Sciatic nerve (tissue), 2 donors: ENCODE results near the gene FAM120A. TPM values are rescaled to one million over a fixed set of nuclear protein-coding genes. Genes with fewer than 3 reads are reported as not detected.

Source experiments
- ATAC-seq: fragments of 200-7000 bp; cut with Tn5 transposase; one replicate; pipeline ENCODE4 v1.9.1; 2020; ENCODE audit warnings: mild to moderate bottlenecking, moderate library complexity
- DNase-seq: peaks from one replicate; pipeline ENCODE4 v3.0.0-alpha.2; 2020; ENCODE audit warnings: low spot score
- intact Hi-C: fragments of 100-400 bp; cut with DNase I; formaldehyde crosslinking; loops from one replicate; pipeline ENCODE4 v1.14.2; 2022
- total RNA-seq: library from RNA; stranded (reverse); fragmentation: NEBNext Ultra II Directional; extraction: Animal tissue kit (Norgen Biotek cat#: 25700); gene quantifications from one replicate; pipeline ENCODE4 v1.2.1, GENCODE V29; 2021
- donor health status: DM: no; HTN: no; CAD: no.
- donor health status: DM: no; HTN: no; CAD: no.

FAM120A gene
- total RNA-seq, 1 donor from 2014 or later: 74.1 TPM

- ATAC-seq (no peak), DNase-seq (peak; percentile 42)
- intact Hi-C loops: loop anchor here (2.0 kb wide), 1 partner anchor 41 kb away; no protein-coding TSS in a partner anchor
These were observed 146.6 kb downstream of the FAM120A start for GRCh38 chr9:93597871-93598646.

DNA sequence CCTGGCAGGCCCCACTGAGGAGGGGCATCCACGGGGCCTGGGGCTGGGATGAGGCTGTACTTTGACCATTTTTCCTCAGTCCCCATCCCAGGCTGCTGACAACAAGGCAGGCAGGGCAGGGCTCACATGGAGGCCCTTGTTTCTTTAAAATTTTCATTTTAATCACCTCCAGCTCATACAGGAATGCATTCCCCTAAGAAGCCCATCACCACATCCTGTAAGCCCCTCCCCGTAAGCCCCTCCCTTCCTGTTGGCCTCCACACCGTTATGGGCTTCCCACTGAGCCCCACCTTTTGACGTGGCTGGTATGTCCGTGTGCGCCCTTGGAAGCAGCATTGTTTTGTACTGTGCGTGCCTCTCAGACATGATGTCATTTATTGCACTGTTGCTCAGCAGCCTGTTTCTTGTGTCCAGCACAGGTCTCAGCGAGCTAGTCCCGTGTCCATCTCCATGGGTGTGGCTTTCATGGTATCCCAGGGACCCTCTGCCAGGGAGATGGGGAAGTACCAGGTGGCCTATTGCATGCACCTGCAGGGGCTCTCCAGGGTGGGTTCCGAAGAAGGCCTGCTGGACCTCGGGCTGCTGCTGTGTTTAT, 147.3 kb downstream of the FAM120A start:
- peak; percentile 48 for DNase-seq
- intact Hi-C loops: no loop called here
- ATAC-seq: peak; percentile 81

GRCh38 chr9:93599571-93600403, 148.3 kb downstream of the FAM120A start:
- no peak for ATAC-seq
- no peak for DNase-seq
- intact Hi-C loops: no loop called here

DNA sequence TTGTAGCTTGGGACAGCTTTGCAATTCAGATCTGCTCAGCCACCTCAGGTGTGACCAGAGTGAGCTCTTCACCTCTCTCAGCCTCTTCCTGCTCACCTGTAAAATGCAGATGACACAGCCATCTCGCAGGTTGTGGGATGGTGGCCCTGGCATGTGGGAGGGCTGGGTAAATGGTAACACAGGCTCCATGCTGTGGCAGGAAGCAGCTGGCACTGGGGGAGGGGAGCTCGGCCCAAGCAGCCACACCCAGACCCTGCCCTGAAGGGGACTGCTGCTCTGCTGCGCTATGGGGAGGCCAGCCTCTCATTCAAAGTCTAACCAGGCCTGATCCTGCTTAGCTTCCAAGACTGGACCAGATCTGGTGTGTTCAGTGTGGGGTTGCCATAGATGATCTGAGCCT, 149.0 kb downstream of the FAM120A start:
- no peak for ATAC-seq
- DNase-seq: no peak
- intact Hi-C loops: no loop called here

DNA sequence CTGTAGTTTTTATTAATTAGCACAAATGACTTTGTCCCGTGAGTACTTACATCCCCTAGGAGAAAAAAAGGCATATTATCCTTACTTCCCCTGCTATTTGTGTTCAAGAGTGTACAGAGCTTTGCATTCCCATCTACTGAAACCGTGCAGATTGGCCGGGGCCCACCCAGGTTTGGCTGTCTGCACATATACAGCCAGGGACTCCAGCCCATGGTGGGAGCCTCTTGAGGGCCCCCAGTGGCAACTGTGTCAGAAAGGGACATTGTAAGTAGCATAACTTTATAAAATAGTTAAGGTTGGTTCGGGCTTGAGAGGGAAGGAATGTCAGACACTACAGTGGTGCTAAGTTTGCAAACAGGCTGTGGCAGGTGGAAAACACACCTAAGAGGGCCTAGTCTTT, 149.6 kb downstream of the FAM120A start:
- no peak for DNase-seq

GRCh38 chr9:93601666-93602065, 150.2 kb downstream of the FAM120A start:
- DNase-seq (no peak), ATAC-seq (no peak)
- intact Hi-C loops: no loop called here

More for the DNA sequence above, 149.6 kb downstream of the FAM120A start:
- ATAC-seq: no peak
- intact Hi-C loops: no loop called here

- no peak for ATAC-seq
- DNase-seq: no peak
- intact Hi-C loops: no loop called here
These were observed 151.5 kb downstream of the FAM120A start for GRCh38 chr9:93603011-93603410.

DNA sequence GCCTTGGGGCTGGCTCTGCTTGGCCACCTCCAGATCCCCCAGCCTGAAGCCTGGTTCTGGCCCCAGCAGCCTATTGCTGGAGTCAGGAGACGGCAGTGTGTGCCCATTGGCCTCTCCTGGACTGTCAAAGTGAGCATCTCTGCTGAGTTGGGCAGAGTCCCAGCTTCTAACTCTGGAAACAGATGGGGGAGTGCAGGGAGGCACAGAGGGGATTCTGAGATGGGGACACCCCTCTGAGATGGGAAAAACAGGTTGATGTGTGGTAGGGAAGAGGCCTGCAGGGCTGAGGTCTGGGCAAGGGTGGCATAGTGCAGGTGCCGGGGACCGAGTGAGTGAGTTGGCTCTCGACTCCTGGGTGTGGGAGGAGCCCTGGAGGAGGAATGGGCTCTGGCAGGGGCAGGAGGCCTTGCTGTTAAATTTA, 152.4 kb downstream of the FAM120A start:
- ATAC-seq: no peak
- intact Hi-C loops: no loop called here
- no peak for DNase-seq

DNA sequence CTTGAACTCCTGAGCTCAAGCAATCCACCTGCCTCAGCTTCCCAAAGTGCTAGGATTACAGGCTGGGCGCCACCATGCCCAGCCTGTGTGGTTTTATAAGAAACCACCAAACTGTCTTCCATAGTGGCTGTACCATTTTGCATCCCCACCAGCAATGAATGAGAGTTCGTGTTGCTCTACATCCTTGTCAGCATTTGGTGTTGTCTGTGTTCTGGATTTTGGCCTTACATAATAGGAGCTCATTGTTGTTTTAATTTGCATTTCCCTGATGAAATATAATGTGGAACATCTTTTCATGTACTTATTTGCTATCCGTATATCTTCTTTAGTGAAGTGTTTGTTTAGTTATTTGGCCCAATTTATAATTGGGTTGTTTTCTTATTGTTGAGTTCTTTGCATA, 154.7 kb downstream of the FAM120A start:
- DNase-seq: no peak
- intact Hi-C loops: no loop called here
- ATAC-seq: no peak

GRCh38 chr9:93610206-93610605, 158.7 kb downstream of the FAM120A start:
- intact Hi-C loops: no loop called here
- DNase-seq: no peak
- ATAC-seq: no peak

GRCh38 chr9:93612052-93612795, 160.7 kb downstream of the FAM120A start:
- no peak for ATAC-seq
- no peak for DNase-seq
- intact Hi-C loops: no loop called here

GRCh38 chr9:93612796-93613154, 161.3 kb downstream of the FAM120A start:
- ATAC-seq: no peak
- intact Hi-C loops: no loop called here
- no peak for DNase-seq

DNA sequence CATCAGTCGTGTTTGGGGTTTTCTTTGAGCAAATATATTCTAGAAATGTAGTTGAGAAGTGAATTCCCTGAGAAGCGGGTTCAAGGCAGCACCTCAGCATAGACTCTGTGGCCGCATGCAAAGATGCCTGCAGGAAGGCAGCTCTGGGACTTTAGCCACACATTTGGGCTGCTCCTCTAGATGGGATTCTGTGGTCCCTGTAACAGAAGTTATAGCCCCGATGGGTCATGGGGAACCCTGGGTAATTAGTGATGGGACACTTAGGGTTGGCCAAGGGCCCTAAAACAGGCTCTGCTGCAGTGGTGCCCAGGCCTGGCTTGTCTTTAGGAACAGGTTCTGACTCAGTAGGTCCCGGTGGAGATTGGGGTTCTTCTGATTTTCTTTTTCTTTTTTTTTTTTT, 161.7 kb downstream of the FAM120A start:
- DNase-seq (no peak), ATAC-seq (no peak)
- intact Hi-C loops: no loop called here

DNA sequence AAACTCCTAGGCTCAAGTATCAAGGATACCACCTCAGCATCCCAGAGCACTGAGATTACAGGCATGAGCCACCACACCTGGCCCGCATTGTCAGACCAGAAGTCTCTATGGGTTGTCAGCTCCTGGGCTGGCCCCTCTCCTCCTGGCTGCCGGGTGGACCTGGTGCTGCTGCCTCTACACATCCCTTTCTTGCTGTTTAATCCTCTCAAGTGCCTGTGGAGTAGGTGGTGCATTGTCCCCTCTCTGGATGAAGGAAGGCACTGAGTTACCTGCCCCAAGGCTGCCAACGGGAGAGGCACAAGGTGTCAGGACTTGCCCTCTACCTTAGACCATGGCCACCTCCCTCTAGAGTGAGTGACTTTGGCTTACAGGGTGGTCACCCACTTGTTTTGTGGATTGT, 162.3 kb downstream of the FAM120A start:
- intact Hi-C loops: no loop called here
- DNase-seq (no peak), ATAC-seq (no peak)

- intact Hi-C loops: no loop called here
These were observed 163.5 kb downstream of the FAM120A start for GRCh38 chr9:93614830-93615468.

More at GRCh38 chr9:93614830-93615468, 163.5 kb downstream of the FAM120A start:
- ATAC-seq (no peak), DNase-seq (no peak)
